Endothelial cell of hepatic sinusoid (primary cell): ENCODE results near the gene SCN1B.
"Not testable (repeated sequence)": the region's sequence is repeated elsewhere in the genome, so short reads cannot be mapped to it uniquely, and the experiment has no call there.

Experiments used
- in situ Hi-C: cut with HindIII; loops from 2 replicates; pipeline ENCODE4 v1.10.0; 2017; ENCODE audit warnings: low sequenced_read_pairs

Gene SCN1B

GRCh38 chr19:35015954-35016351 lies 14.3 kb upstream of the SCN1B start:
- in situ Hi-C loops = no loop called here

- in situ Hi-C loops = no loop called here
These were observed 12.8 kb upstream of the SCN1B start for GRCh38 chr19:35017507-35017906.

GRCh38 chr19:35018379-35018778 lies 11.9 kb upstream of the SCN1B start:
- in situ Hi-C loops = no loop called here

GRCh38 chr19:35019144-35019543 lies 11.1 kb upstream of the SCN1B start:
- in situ Hi-C loops = no loop called here

- in situ Hi-C loops = loop anchor here (5.0 kb wide), 1 partner anchor 49 kb away; no protein-coding TSS in a partner anchor
These were observed 9.3 kb upstream of the SCN1B start for GRCh38 chr19:35021016-35021415.

GRCh38 chr19:35021596-35021995 lies 8.7 kb upstream of the SCN1B start:
- in situ Hi-C loops = loop anchor here (5.0 kb wide), 1 partner anchor 49 kb away; no protein-coding TSS in a partner anchor

- in situ Hi-C loops = loop anchor here (5.0 kb wide), 1 partner anchor 50 kb away; no protein-coding TSS in a partner anchor
These were observed 7.8 kb upstream of the SCN1B start for GRCh38 chr19:35022460-35022859.

- in situ Hi-C loops = loop anchor here (5.0 kb wide), 1 partner anchor 51 kb away; no protein-coding TSS in a partner anchor
These were observed 6.8 kb upstream of the SCN1B start for GRCh38 chr19:35023428-35023827.

- in situ Hi-C loops = loop anchor here (5.0 kb wide), 1 partner anchor 52 kb away; no protein-coding TSS in a partner anchor
These were observed 6.2 kb upstream of the SCN1B start for GRCh38 chr19:35024095-35024494.

- in situ Hi-C loops = no loop called here
These were observed 4.3 kb upstream of the SCN1B start for GRCh38 chr19:35025969-35026368.

- in situ Hi-C loops = no loop called here
These were observed 3.9 kb upstream of the SCN1B start for GRCh38 chr19:35026418-35026817.

GRCh38 chr19:35027009-35027408 lies 3.3 kb upstream of the SCN1B start:
- in situ Hi-C loops = no loop called here

GRCh38 chr19:35027851-35028599 lies 2.2 kb upstream of the SCN1B start:
- in situ Hi-C loops = no loop called here

GRCh38 chr19:35028600-35028885 lies 1.7 kb upstream of the SCN1B start:
- in situ Hi-C loops = not testable (repeated sequence)

GRCh38 chr19:35029275-35029736 lies 964 bp upstream of the SCN1B start:
- in situ Hi-C loops = not testable (repeated sequence)

- in situ Hi-C loops = no loop called here
These were observed 473 bp upstream of the SCN1B start for GRCh38 chr19:35029737-35030256.

- in situ Hi-C loops = no loop called here
These were observed 1.0 kb downstream of the SCN1B start for GRCh38 chr19:35031072-35031881.

GRCh38 chr19:35032356-35032865 lies 2.1 kb downstream of the SCN1B start:
- in situ Hi-C loops = no loop called here

- in situ Hi-C loops = no loop called here
These were observed 3.1 kb downstream of the SCN1B start for GRCh38 chr19:35033067-35034004.

- in situ Hi-C loops = no loop called here
These were observed 3.8 kb downstream of the SCN1B start for GRCh38 chr19:35034005-35034502.
